Measurements from ENCODE around the gene GRN.
"Not testable (repeated sequence)": the region's sequence is repeated elsewhere in the genome, so short reads cannot be mapped to it uniquely, and the experiment has no call there.

DNA sequence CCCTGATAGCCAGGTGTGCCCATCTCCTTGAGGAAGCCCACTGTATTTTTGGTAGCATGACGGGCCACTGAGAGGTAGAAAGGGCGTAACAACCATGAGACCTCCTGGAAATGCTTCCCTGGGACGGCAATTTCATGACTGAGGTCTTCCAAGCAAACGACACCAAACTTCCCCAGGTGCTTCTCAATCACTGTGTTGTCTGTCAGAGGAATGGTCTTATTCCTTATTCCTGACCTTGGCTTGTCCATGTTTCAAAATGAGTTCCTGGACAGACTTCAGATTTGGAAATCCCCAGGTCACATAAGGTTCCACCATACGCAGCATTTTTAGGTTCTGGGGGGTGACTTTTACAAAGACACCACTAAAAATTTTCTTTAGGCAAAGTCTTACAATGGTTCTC lies 19.9 kb downstream of the GRN start:
- not testable (repeated sequence) for TF ChIP-seq POLR2AphosphoS5 (IDR thresholded peaks at IDR 0.05; ENCODE audit: borderline replicate concordance, low read depth, low read length); EZH2 (IDR thresholded peaks at IDR 0.05)

All from SK-N-MC (cell line).